Activated CD4-positive, CD25-positive, alpha-beta regulatory T cell treated with anti-CD3 and anti-CD28 coated beads, Interleukin-2, amount 50 U/mL, for 24 hours (primary cell): Measurements from ENCODE around the gene KIF13A.
"Not testable (repeated sequence)": the region's sequence is repeated elsewhere in the genome, so short reads cannot be mapped to it uniquely, and the experiment has no call there.

Source experiments
- ATAC-seq, 2 donors: fragments of 150-1000 bp; cut with Tn5 transposase; one replicate each; pipeline ENCODE4 v1.10.0; 2021; ENCODE audit warnings: mild to moderate bottlenecking in 1 of 2, moderate library complexity in 1 of 2

KIF13A gene

DNA sequence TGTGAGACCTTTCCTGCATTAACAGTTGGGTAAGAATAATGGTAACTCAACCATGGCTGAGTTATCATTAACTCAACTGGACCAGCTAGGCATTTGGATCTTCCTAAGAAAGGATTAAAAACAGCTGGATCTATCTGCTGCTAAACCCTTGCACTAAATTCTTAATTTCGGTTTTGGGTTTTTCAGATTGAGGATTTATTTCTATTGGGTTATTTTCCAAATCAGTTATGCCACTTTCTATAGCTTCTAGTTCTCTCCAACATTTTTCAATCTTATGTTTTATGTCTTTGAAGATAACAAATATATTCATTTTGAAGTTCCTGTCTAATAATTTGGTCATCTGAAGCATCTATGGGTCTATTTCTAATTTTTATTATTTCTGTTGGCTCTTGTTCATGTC, 92.5 kb downstream of the KIF13A start:
- ATAC-seq = no peak

DNA sequence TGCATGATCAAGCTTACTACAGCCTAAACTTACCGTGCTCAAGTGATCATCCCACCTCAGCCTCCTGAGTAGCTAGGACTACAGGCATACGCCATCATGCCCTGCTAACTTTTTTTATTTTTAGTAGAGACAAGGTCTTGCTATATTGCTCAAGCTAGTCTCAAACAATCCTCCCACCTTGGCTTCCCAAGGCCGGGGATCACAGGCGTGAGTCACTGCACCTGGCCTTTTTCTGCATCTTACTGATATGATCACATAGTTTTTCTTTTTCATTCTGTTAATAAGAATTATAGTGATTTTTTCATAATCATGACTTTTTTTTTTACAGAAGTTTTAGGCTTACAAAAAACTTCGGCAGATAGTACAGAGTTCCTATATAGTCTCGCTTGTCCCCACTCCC, 93.2 kb downstream of the KIF13A start:
- no peak for ATAC-seq

DNA sequence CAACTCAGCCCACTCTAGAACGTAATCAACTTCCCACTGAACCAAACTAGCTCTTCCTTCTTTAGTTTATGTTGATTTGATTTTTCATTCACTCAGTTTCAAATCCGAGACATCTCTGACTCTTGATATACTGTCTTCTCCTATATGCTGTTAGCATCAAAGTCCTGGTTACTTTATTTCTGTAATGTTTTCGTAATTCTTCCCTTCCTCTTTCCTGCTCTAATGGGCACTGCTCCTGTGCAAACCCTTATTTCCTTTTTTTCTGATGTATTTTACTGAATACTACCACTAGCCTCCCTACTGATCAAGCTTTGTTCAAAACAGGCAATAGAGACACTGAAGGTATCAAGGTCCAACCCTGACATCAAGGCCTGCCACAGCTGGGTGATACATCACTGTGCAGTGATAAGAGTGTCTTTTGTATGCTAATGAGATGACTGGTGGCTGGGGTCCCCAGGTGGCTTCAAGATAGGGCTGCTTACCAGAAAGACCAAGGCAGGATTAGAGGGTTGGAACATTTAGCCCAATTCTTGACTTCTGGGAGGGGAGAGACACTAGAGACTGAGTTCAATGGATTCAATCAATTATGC, 95.2 kb downstream of the KIF13A start:
- ATAC-seq = no peak

DNA sequence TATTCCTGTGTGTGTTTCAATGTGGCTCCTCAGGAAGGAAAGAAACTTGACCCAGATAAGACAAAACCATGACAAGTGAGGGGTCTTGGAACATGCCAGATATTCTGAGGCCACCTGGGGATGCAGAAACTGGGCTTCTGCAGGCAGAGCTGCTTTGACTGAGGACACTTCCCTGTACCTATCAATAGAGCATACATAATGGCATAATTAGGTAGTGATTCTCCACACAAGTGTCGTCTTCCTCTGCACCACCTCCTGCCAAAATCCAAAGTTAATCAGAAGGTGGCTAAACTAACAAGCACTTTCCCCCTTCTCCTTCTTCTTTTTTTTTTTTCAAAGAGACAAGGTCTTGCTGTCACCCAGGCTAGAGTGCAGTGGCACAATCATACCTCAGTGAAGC, 97.1 kb downstream of the KIF13A start:
- ATAC-seq = no peak

DNA sequence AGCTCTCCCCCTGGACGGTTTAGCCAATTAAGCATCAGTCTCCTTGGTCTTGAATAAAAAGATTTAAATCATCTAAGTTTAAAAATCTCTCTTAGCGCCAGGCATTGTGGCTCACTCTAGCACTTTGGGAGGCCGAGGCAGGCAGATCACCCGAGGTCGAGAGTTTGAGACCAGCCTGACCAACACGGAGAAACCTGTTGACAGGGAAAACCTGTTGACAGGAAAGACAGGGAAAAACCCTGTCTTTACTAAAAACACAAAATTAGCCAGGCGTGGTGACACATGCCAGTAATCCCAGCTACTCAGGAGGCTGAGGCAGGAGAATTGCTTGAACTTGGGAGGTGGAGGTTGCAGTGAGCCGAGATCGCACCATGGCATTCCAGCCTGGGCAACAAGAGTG, 97.7 kb downstream of the KIF13A start:
- not testable (repeated sequence) for ATAC-seq

DNA sequence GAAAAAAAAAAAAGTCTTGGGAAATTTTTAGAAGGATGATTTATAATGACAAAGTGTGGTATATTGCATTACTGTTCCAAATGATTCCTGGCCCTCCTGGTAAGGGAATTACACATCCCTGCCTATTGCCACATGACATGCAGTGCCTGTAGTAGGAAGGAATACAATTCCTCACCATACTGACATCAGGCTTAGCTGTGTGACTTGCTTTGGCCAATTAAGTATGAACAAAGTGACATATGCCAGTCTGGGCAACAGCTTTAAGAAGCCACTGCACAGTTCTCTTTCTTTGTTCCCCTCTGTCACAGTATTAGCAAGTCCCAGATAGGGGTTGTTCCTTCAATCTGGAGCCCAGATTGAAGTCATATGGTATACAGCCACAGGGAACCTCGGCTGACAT, 100.5 kb downstream of the KIF13A start:
- no peak for ATAC-seq

DNA sequence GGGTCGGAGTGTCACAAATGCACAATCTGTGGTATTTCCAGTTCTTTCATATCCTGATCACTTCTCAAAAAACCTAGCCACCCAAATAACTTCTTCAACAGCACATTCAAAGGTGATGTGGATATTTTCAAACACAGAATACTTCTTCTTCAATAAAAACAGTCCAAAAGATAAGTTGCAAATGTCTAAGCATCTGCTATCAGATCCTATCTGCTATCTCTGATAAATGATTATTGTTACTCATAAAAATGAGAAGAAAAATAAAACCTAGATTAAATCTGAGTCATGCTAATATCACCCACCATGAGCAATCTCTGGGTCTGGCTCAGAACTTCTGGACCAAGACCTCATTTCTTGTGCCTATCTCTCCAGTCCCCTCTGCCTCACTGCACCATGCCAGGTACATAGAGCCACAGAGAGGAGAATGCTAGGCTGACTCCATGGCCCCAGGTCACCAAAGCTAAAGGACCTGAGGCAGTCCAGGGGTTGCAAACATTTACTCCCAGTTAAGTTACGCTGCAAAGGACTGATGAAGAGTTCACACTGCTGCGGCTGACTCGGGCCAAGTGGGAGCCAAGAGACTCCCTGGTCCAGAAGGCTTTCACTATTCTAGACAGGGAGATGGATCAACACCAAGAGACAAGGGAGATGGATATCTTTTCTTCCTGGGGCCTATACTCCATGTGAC, 101.4 kb downstream of the KIF13A start:
- ATAC-seq = no peak

DNA sequence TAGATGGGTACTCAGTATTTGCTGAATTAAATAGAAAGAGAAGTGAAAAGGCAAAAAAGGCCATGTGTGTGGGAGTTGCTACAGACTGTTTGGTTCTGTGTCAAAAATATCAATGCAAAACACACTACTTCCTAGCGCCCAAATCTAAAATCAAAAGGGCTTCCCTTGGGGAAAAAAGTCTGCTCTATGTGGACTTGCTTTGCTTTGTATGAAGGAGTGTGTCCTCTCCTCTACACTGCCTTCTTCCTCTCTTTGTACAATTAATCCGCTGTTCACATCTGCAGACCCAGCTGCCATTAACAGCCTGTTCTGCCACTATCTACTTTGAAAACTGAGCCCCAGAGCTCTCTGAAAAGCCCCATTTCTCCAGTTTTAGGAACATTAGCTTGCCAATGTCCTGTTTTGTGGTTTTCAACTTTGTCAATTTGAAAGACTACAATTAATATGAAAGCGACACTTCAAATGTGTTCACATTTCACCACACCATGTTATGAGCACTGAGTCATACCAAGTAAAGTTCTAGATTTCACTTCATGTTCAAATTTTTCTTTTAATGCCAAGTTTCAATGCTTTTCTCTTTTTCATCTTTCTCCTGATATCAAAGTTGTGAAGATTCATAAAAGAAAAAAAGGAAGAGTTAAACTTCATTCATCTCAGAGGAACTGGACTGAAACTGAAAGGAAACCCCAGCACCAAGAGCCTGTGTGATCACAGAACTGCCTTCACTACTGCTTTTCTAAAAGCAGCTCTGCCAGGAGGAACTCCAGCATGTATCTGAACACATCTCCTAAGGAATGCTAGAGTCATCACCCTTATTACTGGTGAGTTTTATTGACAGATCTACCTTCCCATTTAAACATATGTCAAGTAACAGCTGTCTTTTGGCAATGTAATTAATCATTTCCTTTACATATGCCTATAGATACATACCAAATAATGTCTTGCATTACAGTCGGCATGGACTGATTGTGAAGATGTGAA, 102.6 kb downstream of the KIF13A start:
- ATAC-seq = peak; percentile 73

DNA sequence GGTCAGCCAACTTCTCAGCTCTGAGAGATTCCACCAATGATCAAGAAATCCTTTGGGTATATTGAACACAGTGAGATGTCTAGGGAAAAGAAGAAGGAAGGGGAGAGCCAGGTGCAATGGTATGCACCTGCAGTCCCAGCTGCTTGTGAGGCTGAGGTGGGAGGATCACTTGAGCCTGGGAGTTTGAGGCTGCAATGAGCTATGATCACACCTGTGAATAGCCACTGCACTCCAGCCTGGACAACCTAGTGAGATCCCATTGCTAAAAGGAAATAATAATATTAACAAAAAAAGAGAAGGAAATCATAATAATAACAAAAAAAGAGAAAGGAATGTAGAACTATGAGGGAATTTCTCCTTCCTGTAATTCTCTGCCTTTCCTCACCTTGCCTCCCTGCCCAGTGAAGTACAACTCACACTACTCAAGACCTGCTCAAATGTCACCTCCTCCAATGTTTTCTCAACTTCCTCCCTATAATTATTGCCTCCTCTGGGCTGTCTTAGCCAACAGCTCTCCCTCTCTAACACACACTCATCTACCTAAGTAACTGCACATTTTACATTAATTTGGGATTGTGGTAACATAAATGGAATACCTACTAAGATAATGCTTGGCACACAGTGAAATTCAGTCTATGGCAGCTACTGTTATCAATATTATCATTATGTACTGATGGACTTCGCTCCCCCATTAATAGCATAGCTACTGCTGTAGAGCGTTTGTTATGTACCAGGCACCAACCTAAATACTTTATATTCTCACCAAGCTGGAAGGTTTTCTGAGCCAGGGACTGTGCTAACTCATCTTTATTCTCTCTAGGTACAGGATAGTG, 103.6 kb downstream of the KIF13A start:
- ATAC-seq = no peak

DNA sequence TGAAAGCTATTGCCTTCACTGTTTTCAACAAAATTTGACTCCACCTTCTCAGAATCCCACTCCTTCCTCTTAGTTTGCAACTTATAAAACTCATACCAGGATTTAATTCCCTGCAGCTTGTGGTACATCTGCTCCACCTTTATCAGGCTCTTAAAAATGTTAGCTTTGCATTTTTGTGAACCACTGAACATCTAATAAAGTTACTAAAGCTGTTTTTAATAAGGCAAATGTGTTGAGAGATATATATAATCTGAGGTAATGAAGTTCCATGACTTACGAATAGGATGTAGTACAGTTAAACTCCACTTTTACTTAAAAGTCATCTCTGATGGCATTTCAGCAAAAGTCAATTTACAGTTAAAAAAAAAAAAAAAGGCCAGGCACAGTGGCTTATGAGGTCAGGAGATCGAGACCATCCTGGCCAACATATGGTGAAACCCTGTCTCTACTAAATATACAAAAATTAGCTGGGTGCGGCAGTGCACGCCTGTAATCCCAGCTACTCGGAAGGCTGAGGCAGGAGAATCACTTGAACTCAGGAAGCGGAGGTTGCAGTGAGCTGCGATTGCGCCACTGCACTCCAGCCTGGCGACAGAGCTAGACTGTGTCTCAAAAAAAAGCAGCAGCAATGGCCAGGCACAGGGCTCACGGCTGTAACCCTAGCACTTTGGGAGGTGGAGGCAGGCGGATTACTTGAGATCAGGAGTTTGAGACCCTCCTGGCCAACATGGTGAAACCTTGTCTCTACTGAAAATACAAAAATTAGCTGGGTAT, 106.2 kb downstream of the KIF13A start:
- no peak for ATAC-seq

DNA sequence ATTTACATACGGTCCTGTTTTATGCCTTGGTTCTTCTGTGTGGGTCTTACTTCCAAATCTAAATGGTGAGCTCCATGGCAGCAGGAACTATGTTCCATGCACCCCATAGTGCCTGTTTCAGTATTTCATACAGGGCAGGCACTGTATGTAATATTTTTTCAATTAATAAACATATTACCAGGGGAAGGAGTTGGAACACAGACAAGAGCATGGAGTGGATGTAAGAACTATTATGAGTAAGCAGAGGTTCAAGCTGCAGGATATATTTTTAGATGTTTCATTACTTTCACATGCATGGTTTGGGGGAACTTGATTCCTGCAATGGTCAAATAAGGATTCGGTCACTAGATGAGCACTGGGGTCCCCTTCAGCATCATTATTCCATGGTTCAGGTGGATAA, 108.3 kb downstream of the KIF13A start:
- ATAC-seq = no peak

DNA sequence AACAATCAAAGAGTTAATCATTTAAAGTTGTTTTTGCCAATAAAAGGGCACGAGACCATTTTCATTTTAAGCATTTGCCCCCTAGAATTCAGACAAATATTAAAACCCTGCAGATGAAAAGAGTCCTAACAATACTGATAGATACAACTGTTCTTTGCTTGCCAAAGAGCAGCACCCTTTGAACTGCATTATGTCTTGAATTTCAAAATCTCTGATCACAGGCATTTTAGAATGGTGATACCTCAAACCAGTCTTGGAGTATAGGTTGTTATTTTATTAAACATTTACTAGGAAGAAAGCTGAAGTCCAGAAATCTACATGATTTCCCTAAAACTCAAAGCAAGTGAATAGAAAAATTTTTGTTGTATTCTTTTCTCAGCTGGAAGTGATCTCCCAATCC, 108.7 kb downstream of the KIF13A start:
- no peak for ATAC-seq

DNA sequence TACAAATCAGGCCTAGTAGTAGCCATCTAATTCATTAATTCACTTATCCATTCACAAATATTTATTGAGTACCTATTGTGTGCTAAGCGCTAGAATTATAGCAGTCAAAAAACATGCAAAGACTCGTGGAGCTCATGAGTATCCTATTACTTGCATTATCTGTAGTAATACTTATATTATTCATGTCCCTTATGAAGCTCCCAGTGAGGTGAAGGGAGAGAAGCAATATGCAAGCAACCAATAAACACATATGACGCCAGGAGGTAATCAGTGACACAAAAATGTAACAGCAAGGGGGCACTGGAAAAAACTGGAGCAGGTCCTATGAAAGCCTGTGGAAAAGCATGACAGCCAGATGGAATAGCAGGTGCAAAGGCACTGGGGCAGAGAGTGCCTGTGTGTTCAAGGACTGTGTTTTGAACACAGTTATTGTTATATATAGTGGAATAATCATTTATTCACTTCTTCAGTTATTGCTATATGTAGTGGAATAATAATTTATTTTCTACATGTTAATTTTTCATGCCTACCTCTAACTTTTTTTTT, 109.5 kb downstream of the KIF13A start:
- no peak for ATAC-seq

DNA sequence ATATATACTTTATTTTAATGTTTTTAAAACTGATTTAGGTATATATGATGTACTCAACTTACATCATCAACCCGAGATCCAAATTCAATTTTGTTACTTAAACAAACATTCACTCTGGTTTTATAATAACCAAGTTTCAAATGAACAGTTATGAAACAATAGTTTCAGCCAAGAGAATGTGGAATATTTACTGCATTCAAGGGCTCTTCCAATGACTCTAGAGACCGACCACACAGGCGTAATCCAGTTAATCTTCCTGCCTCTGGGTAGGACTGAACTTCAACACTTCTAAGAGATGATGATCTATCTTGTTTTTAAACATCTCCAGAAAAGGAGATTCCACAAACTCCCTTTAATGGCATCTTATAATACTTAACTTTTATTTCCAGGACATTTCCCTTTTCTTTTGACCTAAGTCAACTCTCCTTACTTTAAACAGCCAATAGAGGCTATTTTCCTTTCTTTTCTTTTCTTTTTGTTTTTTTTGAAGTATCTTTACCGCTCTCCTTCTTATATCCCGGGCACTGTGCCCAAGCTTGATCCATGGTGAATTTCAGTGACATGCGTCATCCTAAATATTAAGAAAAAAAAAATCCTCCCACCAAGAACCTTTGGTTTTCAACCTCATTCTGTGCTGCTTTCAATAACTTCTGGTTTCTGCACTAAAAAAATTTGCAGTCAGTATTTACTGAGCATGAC, 110.1 kb downstream of the KIF13A start:
- ATAC-seq = no peak

DNA sequence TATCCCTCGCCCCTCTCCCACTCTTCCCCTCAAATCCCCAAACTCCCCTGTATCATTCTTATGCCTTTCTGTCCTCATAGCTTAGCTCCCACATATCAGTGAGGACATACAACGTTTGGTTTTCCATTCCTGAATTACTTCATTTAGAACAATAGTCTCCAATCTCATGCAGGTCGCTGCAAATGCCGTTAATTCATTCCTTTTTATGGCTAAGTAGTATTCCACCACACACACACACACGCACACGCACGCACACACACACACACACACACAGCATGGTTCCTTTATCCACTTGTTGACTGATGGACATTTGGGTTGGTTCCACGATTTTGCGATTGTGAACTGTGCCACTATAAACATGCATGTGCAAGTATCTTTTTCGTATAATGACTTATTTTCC, 112.7 kb downstream of the KIF13A start:
- ATAC-seq = no peak

DNA sequence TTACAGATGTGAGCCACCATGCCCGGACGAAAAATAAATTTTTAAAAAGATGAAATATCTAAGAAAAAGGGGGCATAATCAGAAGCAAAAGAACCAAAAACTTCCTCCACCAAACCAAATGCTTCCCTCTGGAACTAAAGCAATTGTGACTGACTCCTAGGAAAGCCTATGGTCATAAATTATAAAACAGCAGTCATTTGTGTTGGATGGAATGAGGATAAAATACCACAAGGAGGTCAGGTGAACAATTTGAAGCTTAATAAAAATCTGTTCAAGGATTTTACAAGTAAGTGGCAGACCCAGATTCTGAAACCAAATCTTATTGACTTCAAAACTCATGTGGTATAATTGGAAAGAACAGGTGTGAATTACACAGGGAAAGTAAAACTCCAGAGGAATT, 114.5 kb downstream of the KIF13A start:
- ATAC-seq = no peak

DNA sequence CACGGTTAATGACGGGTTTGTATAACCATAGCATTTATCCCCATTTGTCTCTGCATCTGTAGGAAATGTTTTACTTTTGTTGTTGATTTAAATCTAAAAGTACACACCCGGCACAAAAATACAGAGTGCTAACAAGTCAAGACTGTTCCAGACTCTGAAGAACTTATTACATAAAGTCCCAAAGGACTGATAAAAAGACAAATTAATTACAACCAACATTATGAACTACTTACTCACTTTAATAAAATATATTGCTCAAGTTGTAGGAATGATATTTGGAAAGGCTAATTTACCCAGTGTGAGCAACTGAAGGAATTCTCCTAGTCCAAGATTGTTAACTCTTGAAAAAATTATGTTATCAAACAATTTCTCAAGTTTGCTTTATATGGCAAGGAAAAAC, 115.6 kb downstream of the KIF13A start:
- no peak for ATAC-seq

DNA sequence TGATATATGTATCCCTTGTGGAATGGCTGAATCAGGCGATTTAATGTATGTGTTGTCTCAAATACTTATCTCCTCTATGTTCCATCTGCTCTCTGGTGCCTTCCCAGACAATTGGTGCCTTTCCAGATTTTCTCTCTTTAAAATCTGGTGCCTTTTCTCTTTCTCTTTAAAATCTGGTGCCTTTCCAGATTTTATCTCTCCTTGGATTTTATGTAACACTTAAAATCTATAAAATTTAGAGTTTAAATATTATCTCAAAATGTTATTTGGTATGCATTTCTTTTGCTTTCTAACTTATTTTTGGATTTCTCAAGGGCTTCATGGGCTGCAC, 116.3 kb downstream of the KIF13A start:
- no peak for ATAC-seq

DNA sequence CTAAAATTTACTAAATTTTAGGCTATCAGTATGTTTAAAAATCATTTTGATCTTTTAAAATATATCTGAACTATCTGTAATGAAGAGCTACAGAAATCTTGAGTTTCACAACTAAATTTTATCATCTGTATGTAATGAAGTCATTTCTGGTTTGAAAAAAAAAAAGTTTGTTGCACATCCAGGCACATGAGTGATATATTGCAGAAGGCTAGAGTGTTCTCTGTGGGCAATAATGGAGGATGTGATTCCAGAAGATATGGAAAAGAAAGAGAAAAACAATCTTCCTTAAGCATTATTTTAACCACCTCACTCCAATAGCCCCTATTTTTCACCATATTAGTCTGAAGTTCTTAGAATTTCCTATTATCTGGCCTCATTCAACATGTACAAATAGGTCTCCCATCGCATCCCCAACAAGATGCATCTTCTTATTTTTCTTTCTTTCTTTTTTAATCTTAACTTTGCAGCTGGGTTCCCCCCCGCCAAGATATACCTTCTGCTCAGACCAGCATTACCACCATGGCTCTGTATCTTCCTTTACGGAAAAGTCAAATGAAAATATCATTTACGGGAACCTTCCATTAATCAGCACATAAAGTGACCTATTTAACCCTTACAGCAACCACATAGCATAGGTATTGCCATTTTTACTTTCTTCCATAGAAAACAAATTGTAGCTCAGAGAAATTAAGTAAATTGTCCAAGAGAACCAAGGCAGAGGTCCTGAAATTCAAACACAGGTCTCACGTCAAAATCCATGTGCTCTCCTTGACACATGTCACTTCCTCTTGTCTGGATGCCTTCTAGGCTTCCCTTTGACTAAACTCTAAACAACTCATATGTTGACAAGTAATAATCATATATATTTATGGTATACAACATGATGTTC, 116.9 kb downstream of the KIF13A start:
- ATAC-seq = no peak

DNA sequence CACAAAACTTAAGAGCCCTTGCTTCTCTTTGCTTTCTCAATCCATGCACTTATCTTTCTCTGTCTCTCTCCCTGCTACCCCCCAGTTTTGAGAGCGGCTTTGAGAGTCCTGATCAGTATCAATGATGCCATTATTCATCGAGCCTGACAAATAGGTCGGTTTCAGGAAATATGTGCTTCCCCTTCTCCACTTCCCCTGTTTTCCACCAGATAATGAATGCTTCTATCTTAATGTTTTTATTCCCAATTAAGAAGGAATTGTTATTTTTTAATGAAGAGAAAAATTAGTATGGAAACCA, 117.7 kb downstream of the KIF13A start:
- no peak for ATAC-seq
